ENCODE data around the gene TNS1.

DNA sequence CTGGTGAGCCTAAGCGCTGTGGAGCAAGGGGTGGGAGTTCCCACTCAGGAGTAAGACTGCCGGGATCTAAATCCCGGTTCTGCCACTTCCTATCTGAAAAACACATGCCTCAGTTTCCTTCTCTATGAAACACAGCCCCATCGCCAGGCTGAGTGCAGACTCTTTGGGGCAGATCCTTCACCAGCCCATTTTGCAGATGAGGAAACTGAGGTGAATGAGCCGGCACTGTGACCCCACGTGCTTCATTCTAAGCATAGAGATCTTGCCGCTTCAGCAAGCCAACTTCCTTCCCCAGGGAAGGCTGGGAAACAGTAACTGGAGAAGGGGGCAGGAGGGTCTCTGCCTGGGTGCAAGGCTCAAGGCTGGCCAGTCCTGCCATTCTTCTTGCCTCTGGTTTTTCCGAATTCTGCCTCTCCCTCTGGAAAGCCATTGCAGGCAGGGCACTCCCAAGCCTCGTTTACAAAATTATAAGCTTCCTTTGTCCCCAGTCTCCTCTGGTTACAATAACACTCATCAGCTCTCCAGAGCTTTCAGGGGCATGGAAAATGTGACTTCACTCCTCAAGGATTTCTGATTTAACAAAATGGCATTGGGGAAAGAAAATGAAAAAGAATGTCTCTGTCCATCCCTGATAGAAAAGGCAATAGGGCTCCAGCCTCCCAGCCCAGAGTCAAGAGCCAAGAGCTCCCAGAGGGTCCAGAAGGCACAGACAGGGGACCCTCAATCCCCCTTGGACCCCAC is 249.2 kb downstream of the TNS1 start:
- TF ChIP-seq, protein P1, sequence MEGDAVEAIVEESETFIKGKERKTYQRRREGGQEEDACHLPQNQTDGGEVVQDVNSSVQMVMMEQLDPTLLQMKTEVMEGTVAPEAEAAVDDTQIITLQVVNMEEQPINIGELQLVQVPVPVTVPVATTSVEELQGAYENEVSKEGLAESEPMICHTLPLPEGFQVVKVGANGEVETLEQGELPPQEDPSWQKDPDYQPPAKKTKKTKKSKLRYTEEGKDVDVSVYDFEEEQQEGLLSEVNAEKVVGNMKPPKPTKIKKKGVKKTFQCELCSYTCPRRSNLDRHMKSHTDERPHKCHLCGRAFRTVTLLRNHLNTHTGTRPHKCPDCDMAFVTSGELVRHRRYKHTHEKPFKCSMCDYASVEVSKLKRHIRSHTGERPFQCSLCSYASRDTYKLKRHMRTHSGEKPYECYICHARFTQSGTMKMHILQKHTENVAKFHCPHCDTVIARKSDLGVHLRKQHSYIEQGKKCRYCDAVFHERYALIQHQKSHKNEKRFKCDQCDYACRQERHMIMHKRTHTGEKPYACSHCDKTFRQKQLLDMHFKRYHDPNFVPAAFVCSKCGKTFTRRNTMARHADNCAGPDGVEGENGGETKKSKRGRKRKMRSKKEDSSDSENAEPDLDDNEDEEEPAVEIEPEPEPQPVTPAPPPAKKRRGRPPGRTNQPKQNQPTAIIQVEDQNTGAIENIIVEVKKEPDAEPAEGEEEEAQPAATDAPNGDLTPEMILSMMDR (IDR thresholded peaks at IDR 0.05; ENCODE audit: insufficient read depth, low read length), result no peak
- TF ChIP-seq, protein P2, sequence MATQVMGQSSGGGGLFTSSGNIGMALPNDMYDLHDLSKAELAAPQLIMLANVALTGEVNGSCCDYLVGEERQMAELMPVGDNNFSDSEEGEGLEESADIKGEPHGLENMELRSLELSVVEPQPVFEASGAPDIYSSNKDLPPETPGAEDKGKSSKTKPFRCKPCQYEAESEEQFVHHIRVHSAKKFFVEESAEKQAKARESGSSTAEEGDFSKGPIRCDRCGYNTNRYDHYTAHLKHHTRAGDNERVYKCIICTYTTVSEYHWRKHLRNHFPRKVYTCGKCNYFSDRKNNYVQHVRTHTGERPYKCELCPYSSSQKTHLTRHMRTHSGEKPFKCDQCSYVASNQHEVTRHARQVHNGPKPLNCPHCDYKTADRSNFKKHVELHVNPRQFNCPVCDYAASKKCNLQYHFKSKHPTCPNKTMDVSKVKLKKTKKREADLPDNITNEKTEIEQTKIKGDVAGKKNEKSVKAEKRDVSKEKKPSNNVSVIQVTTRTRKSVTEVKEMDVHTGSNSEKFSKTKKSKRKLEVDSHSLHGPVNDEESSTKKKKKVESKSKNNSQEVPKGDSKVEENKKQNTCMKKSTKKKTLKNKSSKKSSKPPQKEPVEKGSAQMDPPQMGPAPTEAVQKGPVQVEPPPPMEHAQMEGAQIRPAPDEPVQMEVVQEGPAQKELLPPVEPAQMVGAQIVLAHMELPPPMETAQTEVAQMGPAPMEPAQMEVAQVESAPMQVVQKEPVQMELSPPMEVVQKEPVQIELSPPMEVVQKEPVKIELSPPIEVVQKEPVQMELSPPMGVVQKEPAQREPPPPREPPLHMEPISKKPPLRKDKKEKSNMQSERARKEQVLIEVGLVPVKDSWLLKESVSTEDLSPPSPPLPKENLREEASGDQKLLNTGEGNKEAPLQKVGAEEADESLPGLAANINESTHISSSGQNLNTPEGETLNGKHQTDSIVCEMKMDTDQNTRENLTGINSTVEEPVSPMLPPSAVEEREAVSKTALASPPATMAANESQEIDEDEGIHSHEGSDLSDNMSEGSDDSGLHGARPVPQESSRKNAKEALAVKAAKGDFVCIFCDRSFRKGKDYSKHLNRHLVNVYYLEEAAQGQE (IDR thresholded peaks at IDR 0.05; ENCODE audit: insufficient replicate concordance, low read depth), result no peak
- TF ChIP-seq POLR2AphosphoS5 (IDR thresholded peaks at IDR 0.05; ENCODE audit: low read depth) (no peak), GABPA (IDR thresholded peaks at IDR 0.05; ENCODE audit: low read depth) (no peak), SPI1 (IDR thresholded peaks at IDR 0.05; ENCODE audit: borderline replicate concordance, low read depth) (no peak)
